Measurements from ENCODE around the gene SPRR1B.

The SPRR1B gene

DNA sequence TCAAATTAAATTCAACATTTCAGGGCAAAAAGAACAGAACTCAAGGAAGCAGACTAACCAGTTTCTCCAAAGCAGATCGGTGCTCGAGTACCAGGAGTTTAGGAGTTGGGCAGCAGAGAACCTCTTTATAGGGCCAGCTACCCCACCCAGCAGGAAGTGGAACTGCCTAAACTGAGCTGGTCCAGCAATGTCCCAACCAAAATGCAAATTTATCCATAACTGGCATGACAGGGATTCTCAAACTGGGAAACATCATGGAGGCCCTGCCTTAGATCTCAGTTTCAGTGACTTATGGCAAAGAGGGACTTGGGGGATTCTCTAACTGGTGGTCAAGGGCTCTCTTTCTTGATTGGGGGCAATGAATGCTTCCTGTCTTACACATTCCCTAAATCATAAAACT lies 40.5 kb downstream of the SPRR1B start, which contains the start of gene SPRR2B:
Gene SPRR2B (minus strand): TSS at position 101 of the 400 bp plus-strand sequence. CDS start 772 bp downstream, outside the sequence.
- no peak for TF ChIP-seq ZNF274 (IDR thresholded peaks at IDR 0.05; ENCODE audit: low read depth, low read length)

DNA sequence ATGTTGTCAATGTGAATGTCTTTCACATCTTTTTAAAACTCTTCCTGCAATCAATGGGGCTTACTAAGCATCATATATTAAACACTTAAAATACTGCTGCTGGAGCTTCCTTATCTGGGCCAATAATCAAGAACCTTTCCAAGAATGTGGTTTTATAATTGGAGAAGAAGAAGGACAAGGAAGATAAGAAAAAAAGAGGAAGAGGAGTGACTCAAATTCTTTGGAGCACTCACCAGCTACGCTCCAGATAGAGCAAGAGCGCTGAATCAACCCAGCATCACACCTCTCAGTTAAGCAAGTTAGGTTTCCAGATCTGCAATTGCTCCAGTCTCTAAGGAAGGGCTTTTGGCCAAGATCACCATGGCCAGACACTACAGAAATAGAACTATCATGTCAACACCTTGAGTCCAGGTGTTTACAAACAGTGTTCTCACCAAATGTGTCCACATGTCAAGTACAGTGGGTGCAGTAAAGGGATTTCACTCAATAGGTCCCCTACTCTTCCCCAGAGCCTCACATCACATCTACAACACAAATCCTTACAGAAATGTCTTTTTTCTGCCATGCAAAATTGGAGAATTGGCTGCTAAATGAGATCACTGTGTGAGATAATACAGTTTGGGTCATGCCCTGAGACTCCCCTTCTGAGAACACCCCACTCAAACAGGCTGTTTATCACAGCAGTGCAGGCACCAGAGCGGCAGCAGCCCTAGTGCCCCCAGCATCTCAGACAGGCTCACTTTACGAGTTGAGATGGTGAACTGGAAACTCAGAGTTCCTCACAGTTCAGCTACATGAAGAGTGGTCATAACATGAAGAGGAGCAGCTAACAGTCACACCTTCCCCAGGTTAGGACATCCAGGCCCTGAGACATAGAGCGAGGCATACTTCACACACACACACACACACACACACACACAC lies 42.1 kb downstream of the SPRR1B start:
- H3K4me3 ChIP-seq (ENCODE audit: low read length): no peak overlapping the region
- no peak for TF ChIP-seq ZNF274 (IDR thresholded peaks at IDR 0.05; ENCODE audit: low read depth, low read length)

More for the DNA sequence above, 40.5 kb downstream of the SPRR1B start, which contains the start of gene SPRR2B:
- no peak within 1 kb of the TSS for H3K4me3 ChIP-seq (ENCODE audit: low read length)

DNA sequence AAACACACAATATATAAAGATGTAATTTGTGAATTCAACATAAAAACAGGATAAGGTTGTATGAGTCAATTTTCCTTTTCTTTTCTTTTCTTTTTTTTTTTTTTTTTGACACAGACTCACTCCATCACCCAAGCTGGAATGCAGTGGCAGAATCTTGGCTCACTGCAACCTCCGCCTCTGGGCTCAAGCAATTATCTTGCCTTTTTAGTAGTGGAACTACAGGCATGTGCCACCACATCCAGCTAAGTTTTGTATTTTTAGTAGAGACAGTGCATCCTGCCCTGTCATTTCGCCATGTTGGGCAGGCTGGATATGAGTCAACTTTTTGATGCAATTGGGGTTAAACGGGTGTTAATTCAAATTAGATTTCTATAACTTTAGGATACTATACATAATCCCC lies 50.7 kb downstream of the SPRR1B start:
- no peak for TF ChIP-seq ZNF274 (IDR thresholded peaks at IDR 0.05; ENCODE audit: low read depth, low read length)
- no peak overlapping the region for H3K4me3 ChIP-seq (ENCODE audit: low read length)
